ENCODE data around the gene MEGF8.
A peak's percentile ranks its signal among the peaks of the same experiment; 100 is the strongest.

The MEGF8 gene

DNA sequence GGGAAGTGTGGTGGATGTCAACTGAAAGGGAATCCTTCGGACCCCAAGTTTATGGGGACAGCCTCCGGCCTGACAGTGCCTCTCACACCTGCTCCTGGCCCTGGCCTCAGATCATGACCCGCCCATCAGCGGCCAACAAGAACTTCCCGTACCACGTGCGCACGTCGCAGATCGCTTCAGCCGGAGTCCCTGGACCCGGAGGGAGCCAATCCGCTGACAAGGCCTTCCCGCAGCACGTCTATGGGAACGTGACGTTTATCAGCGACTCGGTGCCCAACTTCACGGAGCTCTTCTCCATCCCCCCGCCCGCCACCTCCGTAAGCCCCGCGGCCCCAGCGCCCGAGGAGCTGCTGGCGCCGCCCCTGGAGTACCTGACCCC is 2.0 kb upstream of the MEGF8 start:
- DNase-seq (ENCODE audit: low read depth): no peak
- H3K4me3 ChIP-seq (ENCODE audit: control insufficient read depth, low read depth, low read length): no peak overlapping the region
- TF ChIP-seq, protein P1, sequence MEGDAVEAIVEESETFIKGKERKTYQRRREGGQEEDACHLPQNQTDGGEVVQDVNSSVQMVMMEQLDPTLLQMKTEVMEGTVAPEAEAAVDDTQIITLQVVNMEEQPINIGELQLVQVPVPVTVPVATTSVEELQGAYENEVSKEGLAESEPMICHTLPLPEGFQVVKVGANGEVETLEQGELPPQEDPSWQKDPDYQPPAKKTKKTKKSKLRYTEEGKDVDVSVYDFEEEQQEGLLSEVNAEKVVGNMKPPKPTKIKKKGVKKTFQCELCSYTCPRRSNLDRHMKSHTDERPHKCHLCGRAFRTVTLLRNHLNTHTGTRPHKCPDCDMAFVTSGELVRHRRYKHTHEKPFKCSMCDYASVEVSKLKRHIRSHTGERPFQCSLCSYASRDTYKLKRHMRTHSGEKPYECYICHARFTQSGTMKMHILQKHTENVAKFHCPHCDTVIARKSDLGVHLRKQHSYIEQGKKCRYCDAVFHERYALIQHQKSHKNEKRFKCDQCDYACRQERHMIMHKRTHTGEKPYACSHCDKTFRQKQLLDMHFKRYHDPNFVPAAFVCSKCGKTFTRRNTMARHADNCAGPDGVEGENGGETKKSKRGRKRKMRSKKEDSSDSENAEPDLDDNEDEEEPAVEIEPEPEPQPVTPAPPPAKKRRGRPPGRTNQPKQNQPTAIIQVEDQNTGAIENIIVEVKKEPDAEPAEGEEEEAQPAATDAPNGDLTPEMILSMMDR (IDR thresholded peaks at IDR 0.05; ENCODE audit: control insufficient read depth, insufficient read depth, low read depth, low read length, missing control alignments): no peak

DNA sequence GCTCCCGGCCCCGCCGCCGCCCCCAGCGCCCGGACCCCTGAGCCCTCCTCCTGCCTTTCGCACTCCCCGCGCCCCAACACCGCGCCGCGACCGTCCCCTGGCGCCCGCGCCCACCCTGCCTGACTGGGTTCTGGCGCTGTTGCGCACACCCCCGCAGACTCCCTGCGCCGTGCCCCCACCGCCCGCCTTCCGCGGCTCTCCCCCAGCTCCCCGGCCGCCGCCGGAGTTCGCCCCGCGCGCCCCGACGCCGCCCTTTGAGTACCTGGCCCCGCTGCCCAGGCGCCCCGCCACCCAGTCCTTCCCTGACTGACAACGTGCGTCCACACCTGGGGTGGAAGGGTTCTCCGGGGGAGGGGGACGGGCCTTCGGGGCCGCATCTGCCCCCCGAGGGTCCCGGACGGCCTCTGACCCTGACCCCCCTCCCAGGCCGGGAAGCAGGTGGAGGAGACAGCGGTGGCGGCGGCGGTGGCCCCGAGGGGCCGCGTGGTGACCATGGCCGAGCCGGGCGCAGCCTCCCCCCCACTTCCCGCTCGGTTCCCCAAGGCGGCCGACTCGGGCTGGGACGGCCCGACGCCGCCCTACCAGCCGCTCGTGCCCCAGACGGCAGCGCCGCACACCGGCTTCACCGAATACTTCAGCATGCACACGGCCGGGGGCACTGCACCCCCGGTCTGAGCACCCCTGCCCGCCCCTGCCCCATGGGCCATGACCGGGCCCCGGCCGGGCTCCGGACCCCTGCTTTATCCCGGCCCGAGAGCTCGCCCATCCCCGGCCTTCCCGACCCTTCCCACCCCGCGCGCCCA is 1.4 kb upstream of the MEGF8 start:
- DNase-seq (ENCODE audit: low read depth): no peak
- TF ChIP-seq, protein P1 (IDR thresholded peaks at IDR 0.05; ENCODE audit: control insufficient read depth, insufficient read depth, low read depth, low read length, missing control alignments): no peak
- H3K4me3 ChIP-seq (ENCODE audit: control insufficient read depth, low read depth, low read length): no peak overlapping the region

DNA sequence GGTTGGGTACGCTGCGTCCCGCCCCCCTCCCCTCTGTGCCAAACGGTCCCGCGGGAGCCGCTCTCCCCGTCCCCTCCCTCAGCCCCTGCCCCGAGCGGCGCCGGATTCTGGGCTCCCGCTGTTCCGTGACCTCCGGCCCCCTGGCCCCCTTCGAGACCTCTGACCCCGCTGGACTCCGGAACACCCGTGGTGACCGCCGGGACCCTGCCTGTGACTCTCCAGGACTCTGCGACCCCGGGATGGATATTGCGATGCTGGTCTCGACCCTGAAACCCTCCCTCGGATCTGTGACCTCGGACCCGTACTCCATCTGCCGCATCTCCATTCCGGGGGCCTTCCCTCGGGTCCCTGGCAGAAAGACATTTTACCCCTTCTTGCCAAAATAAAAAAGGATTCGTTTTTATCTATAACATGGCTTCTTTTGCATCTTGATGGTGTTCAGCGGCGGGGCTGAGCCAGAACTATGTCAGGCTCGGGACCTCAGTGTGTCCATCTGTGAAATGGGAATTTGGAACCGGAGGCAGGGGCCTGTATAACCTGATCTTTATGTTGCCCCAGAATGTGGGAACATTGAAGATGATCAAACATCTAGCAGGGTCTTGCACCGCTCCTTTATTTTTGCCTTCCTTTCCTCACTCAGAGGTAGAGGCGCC is 654 bp upstream of the MEGF8 start:
- H3K4me3 ChIP-seq (ENCODE audit: control insufficient read depth, low read depth, low read length): no peak overlapping the region
- no peak for DNase-seq (ENCODE audit: low read depth)

DNA sequence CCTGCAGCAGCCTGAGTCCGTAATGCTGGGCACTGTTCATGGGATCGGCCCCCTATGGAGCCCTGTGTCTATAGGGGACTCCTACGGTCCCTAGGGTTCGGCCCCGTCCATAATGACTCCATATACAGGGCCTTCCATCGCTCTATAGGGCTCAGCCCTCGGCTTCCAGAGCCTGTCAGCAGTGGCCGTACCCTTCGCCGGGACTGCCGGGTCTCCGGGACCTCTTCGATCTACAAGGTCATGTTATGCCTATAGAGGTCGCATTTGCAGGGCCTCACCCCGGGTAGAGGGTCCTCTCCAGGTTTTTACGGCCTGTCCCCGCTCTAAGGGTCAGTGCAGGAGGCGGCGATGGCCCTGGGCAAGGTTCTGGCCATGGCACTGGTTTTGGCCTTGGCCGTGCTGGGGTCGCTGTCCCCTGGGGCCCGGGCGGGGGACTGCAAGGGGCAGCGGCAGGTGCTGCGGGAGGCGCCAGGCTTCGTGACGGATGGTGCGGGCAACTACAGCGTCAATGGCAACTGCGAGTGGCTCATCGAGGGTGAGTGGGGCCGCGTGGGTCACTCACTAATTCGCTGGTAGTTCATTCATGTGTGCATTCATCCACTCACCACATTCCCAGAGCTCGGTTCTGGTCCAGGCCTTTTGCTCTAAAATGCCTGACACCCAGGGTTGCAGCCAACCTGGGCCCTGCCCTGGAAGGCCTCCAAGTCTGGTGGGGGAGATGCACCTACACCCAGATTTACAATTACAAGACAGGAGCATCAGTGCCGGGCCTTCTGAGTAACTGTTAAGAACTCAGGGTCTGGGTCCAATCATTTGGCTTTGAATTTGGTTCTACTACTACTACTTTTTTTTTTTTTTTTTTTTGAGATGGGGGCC is 699 bp downstream of the MEGF8 start:
- DNase-seq (ENCODE audit: low read depth): no peak
- TF ChIP-seq, protein P1 (IDR thresholded peaks at IDR 0.05; ENCODE audit: control insufficient read depth, insufficient read depth, low read depth, low read length, missing control alignments): peak; percentile 8
- peak overlapping the region; percentile 73 for H3K4me3 ChIP-seq (ENCODE audit: control insufficient read depth, low read depth, low read length)

More for the DNA sequence above, 654 bp upstream of the MEGF8 start:
- TF ChIP-seq, protein P1 (IDR thresholded peaks at IDR 0.05; ENCODE audit: control insufficient read depth, insufficient read depth, low read depth, low read length, missing control alignments): no peak

DNA sequence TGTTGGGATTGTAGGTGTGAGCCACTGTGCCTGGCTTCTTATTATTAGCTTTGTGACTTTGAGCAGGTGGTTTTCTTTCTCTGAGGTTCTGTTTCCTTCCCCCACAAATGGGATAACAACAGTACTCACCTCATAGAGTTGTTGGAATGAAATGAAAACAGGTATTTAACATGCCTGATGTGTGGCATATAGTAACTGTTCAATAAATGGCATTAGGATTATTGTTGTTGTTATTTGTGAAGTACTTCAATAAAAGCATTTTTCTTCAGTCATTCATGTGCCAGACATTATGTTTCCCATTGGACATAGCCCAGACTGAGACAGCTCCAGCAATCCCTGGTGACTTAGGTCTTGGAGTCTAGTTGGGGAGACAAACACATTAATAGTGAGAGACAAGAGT is 1.5 kb downstream of the MEGF8 start:
- TF ChIP-seq, protein P1 (IDR thresholded peaks at IDR 0.05; ENCODE audit: control insufficient read depth, insufficient read depth, low read depth, low read length, missing control alignments): no peak
- no peak overlapping the region for H3K4me3 ChIP-seq (ENCODE audit: control insufficient read depth, low read depth, low read length)
- no peak for DNase-seq (ENCODE audit: low read depth)

DNA sequence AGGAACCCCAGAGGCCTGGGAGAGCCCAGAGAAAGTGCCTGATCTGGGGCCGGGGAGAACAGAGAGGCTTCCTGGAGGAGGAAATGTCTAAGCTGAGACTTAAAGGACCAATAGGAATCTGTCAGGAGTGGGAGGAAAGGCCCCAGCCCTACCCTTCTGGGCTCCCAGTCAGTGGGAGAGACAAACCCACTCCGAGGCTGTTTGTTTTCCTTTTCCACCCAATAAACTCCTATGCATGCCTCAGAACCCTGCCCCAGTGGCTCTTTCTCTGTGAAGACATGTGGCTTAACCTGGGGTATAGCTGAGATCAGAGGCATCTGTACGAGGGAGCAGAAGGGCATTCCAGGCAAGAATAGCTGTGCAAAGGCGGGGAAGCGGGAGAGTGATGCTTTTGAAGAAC is 1.9 kb downstream of the MEGF8 start:
- no peak overlapping the region for H3K4me3 ChIP-seq (ENCODE audit: control insufficient read depth, low read depth, low read length)
- DNase-seq (ENCODE audit: low read depth): no peak
- TF ChIP-seq, protein P1 (IDR thresholded peaks at IDR 0.05; ENCODE audit: control insufficient read depth, insufficient read depth, low read depth, low read length, missing control alignments): no peak
